Endothelial cell of umbilical vein (primary cell): ENCODE data around the gene MAPK13. TPM values are rescaled to one million over a fixed set of nuclear protein-coding genes. Genes with fewer than 3 reads are reported as not detected.

ENCODE experiments used
- BruUV-seq: library from RNA; stranded (reverse); fragments of 400-500 nt; replicated peaks from 2 replicates; lab custom pipeline; 2021; lab: Mats Ljungman, UMichigan
- CTCF ChIA-PET: fragments of 300-600, 350-600 bp; sonication (Branson Sonifier 250); formaldehyde crosslinking; loops from one replicate; lab custom pipeline; 2021; ENCODE audit warnings: antibody characterized with exemption, inconsistent platforms; lab: Charles Lee
- POLR2A ChIA-PET: fragments of 300-600, 350-600 bp; sonication (Branson Sonifier 250); formaldehyde crosslinking; loops from one replicate; lab custom pipeline; 2021; ENCODE audit warnings: antibody characterized with exemption, inconsistent platforms; lab: Charles Lee
- DNase-seq: peaks from one replicate; pipeline ENCODE4 v3.0.0-alpha.2; 2011; ENCODE audit warnings: low read depth, low spot score
- FAIRE-seq: peaks from 2 replicates; lab custom pipeline; 2011; peaks lifted over from hg19 to GRCh38; lab: Jason Lieb, UNC
- H2AFZ ChIP-seq: 2 replicates; pipeline ENCODE4 v1.6.0; 2012; ENCODE audit warnings: low read depth, low read length, control low read depth, inconsistent platforms
- H3K27ac ChIP-seq: 2 replicates; pipeline ENCODE4 v1.5.1; 2011; ENCODE audit warnings: low read depth, mild to moderate bottlenecking, control low read depth, low read length, moderate library complexity; ENCODE audit not compliant: insufficient read depth
- H3K27me3 ChIP-seq, 2 experiments: 2 replicates each; pipeline versions ENCODE4 v1.6.0 to v1.6.1; 2011; ENCODE audit warnings: low read length in 2 of 2, mixed read lengths in 1 of 2; ENCODE audit not compliant: control insufficient read depth in 2 of 2, insufficient read depth in 2 of 2
- H3K36me3 ChIP-seq, 2 experiments: 2 replicates in 1 of 2; 3 replicates in 1 of 2; pipeline ENCODE4 v1.5.1; 2011; ENCODE audit warnings: low read length in 2 of 2, mild to moderate bottlenecking in 1 of 2, moderate library complexity in 1 of 2; ENCODE audit not compliant: control insufficient read depth in 2 of 2, insufficient read depth in 2 of 2; ENCODE audit errors: extremely low read depth in 1 of 2
- H3K4me1 ChIP-seq: 3 replicates; pipeline ENCODE4 v1.5.1; 2011; ENCODE audit warnings: mild to moderate bottlenecking, low read length; ENCODE audit not compliant: control insufficient read depth, insufficient read depth; ENCODE audit errors: extremely low read depth
- H3K4me2 ChIP-seq: 2 replicates; pipeline ENCODE4 v1.6.1; 2011; ENCODE audit warnings: low read length, control low read depth, mixed read lengths; ENCODE audit not compliant: insufficient read depth
- H3K4me3 ChIP-seq, 3 experiments: fragments of 200-600 bp in 1 of 3; sonication (generic), shearing (Covaris generic) in 1 of 3; replicated peaks in 1 of 3; 2 replicates each; pipeline ENCODE4 v1.5.1; 2011 to 2016; ENCODE audit warnings: control low read depth in 3 of 3, low read length in 3 of 3, mild to moderate bottlenecking in 2 of 3, inconsistent platforms in 1 of 3, low read depth in 1 of 3, moderate library complexity in 1 of 3; ENCODE audit not compliant: insufficient read depth in 1 of 3
- H3K79me2 ChIP-seq: 2 replicates; pipeline ENCODE4 v1.6.0; 2012; ENCODE audit warnings: low read length, inconsistent platforms; ENCODE audit not compliant: control insufficient read depth, insufficient read depth
- H3K9ac ChIP-seq: replicated peaks from 2 replicates; pipeline ENCODE3; 2011; ENCODE audit warnings: low read length, control low read depth; ENCODE audit not compliant: insufficient read depth; ENCODE audit errors: extremely low read depth
- H3K9me1 ChIP-seq: replicated peaks from 3 replicates; pipeline ENCODE4 v1.6.0; 2011; ENCODE audit warnings: mild to moderate bottlenecking, low read length; ENCODE audit not compliant: control insufficient read depth, insufficient read depth; ENCODE audit errors: extremely low read depth
- H3K9me3 ChIP-seq: replicated peaks from 2 replicates; pipeline ENCODE4 v1.5.1; 2012; ENCODE audit warnings: low read length, inconsistent platforms; ENCODE audit not compliant: control insufficient read depth, insufficient read depth
- H4K20me1 ChIP-seq: replicated peaks from 2 replicates; pipeline ENCODE3; 2011; ENCODE audit warnings: mild to moderate bottlenecking, low read length; ENCODE audit not compliant: control insufficient read depth, insufficient read depth; ENCODE audit errors: extremely low read depth
- FOS ChIP-seq: IDR thresholded peaks from 2 replicates; pipeline ENCODE4 v1.6.1; 2011; ENCODE audit warnings: mild to moderate bottlenecking, low read length, moderate library complexity, borderline replicate concordance; ENCODE audit not compliant: insufficient read depth
- GATA2 ChIP-seq: IDR thresholded peaks from 2 replicates; pipeline ENCODE4 v1.7.0; 2011; ENCODE audit warnings: low read depth, mild to moderate bottlenecking, moderate library complexity, mixed read lengths, low read length; ENCODE audit not compliant: insufficient read length, insufficient read depth
- MYC ChIP-seq: IDR thresholded peaks from one replicate; pipeline ENCODE4 v1.6.1; 2011; ENCODE audit warnings: mild to moderate bottlenecking, low read depth, low read length
- POLR2AphosphoS5 ChIP-seq: IDR thresholded peaks from 2 replicates; pipeline ENCODE4 v1.6.1; 2012; ENCODE audit warnings: low read depth, mild to moderate bottlenecking, control low read depth, low read length, moderate library complexity; ENCODE audit not compliant: insufficient read depth
- dilution Hi-C: fragments of 300-500 bp; cut with MboI; formaldehyde crosslinking; loops from one replicate; pipeline ENCODE4 v1.15.0; 2019; ENCODE audit warnings: low sequenced_read_pairs; ENCODE audit not compliant: extremely low pct_ligation_motif_present
- intact Hi-C: fragments of 100-400 bp; cut with micrococcal nuclease; formaldehyde crosslinking; loops from one replicate; pipeline ENCODE4 v1.10.0; 2022
- polyA plus RNA-seq, 4 experiments: library from polyadenylated mRNA; depleted of rRNA in 3 of 4; stranded (reverse) in 3 of 4; unstranded in 1 of 4; fragments of >200 nt; gene quantifications; 2 replicates each; pipeline versions ENCODE4 v1.2.1 to v1.2.3, GENCODE V29; 2011 to 2012; ENCODE audit warnings: missing spikeins in 1 of 4
- total RNA-seq: library from RNA; stranded (reverse); gene quantifications from 2 replicates; pipeline ENCODE4 v1.2.3, GENCODE V29; 2021
- TF ChIP-seq, protein P1 (sequence below): IDR thresholded peaks from 2 replicates; pipeline ENCODE4 v1.6.1; 2011; ENCODE audit not compliant: insufficient read depth, insufficient read length
- TF ChIP-seq, protein P2 (sequence below), 2 donors: IDR thresholded peaks; 1 replicate in 1 of 2; 2 replicates in 1 of 2; pipeline ENCODE4 v1.5.1; 2011; ENCODE audit warnings: low read length in 2 of 2, mild to moderate bottlenecking in 2 of 2, moderate library complexity in 2 of 2, control low read depth in 1 of 2, inconsistent platforms in 1 of 2, low read depth in 1 of 2; ENCODE audit not compliant: insufficient read depth in 1 of 2; ENCODE audit errors: extremely low read depth in 1 of 2

The MAPK13 gene
- total and polyA plus RNA-seq, 2 donors (not counting 3 experiments of a cell fraction or from before 2014, with no cell fraction given), result 9.0 to 11.6 TPM

DNA sequence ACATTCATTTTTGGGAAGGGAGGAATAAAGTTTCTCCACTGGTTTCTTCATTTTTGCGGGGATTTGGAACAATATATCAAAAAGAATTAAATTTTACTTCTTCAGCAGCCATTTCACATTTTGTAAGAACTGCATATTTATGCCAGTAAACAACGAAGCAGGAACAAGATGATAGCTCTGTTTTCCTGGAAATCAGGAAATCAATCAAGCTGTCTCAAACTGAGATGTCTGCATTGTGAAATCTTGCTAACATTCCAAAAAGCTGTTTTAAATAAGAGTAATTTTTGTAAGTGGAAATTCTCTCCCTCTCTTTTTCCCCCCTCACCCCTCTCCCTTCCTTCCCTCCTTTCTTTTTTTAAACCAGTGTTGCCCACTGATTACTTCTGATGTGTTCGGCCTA is 20.0 kb downstream of the MAPK13 start:
- no peak for FAIRE-seq
- H3K36me3 ChIP-seq, result no peaks in the 10 kb centered on the region
- H2AFZ ChIP-seq, result no peak overlapping the region
- H3K27ac ChIP-seq, result no peak overlapping the region
- no peak for DNase-seq
- intact Hi-C loops (no loop called here), dilution Hi-C loops (no loop called here)
- H3K79me2 ChIP-seq, result no peaks in the 10 kb centered on the region
- H3K9me3 ChIP-seq, result no peaks in the 10 kb centered on the region
- POLR2A ChIA-PET, result no interaction called here
- no TSS peak for BruUV-seq
- H3K9me1 ChIP-seq, result no peaks in the 10 kb centered on the region
- CTCF ChIA-PET, result interaction anchor here (0.6 to 2.4 kb wide), 6 partner anchors 10 to 152 kb away, joined by 3 to 6 read pairs (median 3); no protein-coding TSS in a partner anchor
- peaks cover 0 to 2% of the 10 kb centered on the region in 2 experiments for H3K27me3 ChIP-seq
- no peak overlapping the region for H3K9ac ChIP-seq
- no peaks in the 10 kb centered on the region for H4K20me1 ChIP-seq
- no peak overlapping the region for H3K4me3 ChIP-seq
- no peak overlapping the region for H3K4me2 ChIP-seq
- no peak for TF ChIP-seq MYC
- no peak for TF ChIP-seq POLR2AphosphoS5
- TF ChIP-seq GATA2, result no peak
- no peak for TF ChIP-seq FOS
- TF ChIP-seq, protein P1, sequence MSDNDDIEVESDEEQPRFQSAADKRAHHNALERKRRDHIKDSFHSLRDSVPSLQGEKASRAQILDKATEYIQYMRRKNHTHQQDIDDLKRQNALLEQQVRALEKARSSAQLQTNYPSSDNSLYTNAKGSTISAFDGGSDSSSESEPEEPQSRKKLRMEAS, result no peak
- TF ChIP-seq, protein P2, sequence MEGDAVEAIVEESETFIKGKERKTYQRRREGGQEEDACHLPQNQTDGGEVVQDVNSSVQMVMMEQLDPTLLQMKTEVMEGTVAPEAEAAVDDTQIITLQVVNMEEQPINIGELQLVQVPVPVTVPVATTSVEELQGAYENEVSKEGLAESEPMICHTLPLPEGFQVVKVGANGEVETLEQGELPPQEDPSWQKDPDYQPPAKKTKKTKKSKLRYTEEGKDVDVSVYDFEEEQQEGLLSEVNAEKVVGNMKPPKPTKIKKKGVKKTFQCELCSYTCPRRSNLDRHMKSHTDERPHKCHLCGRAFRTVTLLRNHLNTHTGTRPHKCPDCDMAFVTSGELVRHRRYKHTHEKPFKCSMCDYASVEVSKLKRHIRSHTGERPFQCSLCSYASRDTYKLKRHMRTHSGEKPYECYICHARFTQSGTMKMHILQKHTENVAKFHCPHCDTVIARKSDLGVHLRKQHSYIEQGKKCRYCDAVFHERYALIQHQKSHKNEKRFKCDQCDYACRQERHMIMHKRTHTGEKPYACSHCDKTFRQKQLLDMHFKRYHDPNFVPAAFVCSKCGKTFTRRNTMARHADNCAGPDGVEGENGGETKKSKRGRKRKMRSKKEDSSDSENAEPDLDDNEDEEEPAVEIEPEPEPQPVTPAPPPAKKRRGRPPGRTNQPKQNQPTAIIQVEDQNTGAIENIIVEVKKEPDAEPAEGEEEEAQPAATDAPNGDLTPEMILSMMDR (IDR thresholded peaks at IDR 0.05; ENCODE audit: extremely low read depth in 1 of 2, insufficient read depth in 1 of 2, low read depth in 1 of 2, low read length in 2 of 2), result no peak
- H3K4me1 ChIP-seq, result no peaks in the 10 kb centered on the region
